Spleen (tissue), 13 donors: ENCODE measurements around the gene G6PC1. TPM values are rescaled to one million over a fixed set of nuclear protein-coding genes. Genes with fewer than 3 reads are reported as not detected.
"Not testable (repeated sequence)": the region's sequence is repeated elsewhere in the genome, so short reads cannot be mapped to it uniquely, and the experiment has no call there.

Experiments
- DNase-seq: peaks from one replicate; pipeline ENCODE4 v3.0.0-alpha.2; 2020
- H3K27ac ChIP-seq, 8 donors: fragments of 200-600 bp; sonication (generic) in 7 of 8; 1 replicate in 4 of 8; 2 replicates in 4 of 8; pipeline versions ENCODE4 v1.5.0 to v1.8.0; 2016 to 2021; ENCODE audit warnings: inconsistent platforms in 4 of 8, mild to moderate bottlenecking in 4 of 8, moderate library complexity in 1 of 8
- H3K27me3 ChIP-seq, 7 donors: fragments of 200-600 bp; sonication (generic) in 6 of 7; replicated peaks in 1 of 7; 1 replicate in 4 of 7; 2 replicates in 3 of 7; pipeline versions ENCODE4 v1.5.0 to v1.8.0; 2016 to 2021; ENCODE audit warnings: inconsistent platforms in 3 of 7, mild to moderate bottlenecking in 1 of 7
- H3K36me3 ChIP-seq, 6 donors: fragments of 200-600 bp; sonication (generic) in 5 of 6; 1 replicate in 4 of 6; 2 replicates in 2 of 6; pipeline versions ENCODE4 v1.5.0 to v1.8.0; 2016 to 2021; ENCODE audit warnings: inconsistent platforms in 2 of 6
- H3K4me1 ChIP-seq, 6 donors: fragments of 200-600 bp; sonication (generic) in 5 of 6; 1 replicate in 3 of 6; 2 replicates in 3 of 6; pipeline versions ENCODE4 v1.5.0 to v1.8.0; 2016 to 2021; ENCODE audit warnings: inconsistent platforms in 3 of 6
- H3K4me3 ChIP-seq, 8 donors: fragments of 200-600 bp; sonication (generic) in 7 of 8; 1 replicate in 4 of 8; 2 replicates in 4 of 8; pipeline versions ENCODE4 v1.5.0 to v1.8.0; 2016 to 2021; ENCODE audit warnings: inconsistent platforms in 4 of 8, mild to moderate bottlenecking in 4 of 8, moderate library complexity in 2 of 8
- H3K9me3 ChIP-seq, 8 donors: fragments of 200-600 bp; sonication (generic) in 7 of 8; 1 replicate in 4 of 8; 2 replicates in 4 of 8; pipeline versions ENCODE4 v1.5.0 to v1.8.0; 2016 to 2021; ENCODE audit warnings: inconsistent platforms in 4 of 8
- CTCF ChIP-seq, 11 experiments: fragments of 200-600 bp in 7 of 11; fragments of 450-650 bp in 4 of 11; sonication (generic) in 4 of 11; IDR thresholded peaks in 8 of 11; conservative IDR thresholded peaks in 3 of 11; 1 replicate in 7 of 11; 2 replicates in 4 of 11; pipeline versions ENCODE4 v1.4.0 to v1.8.0; 2016 to 2021; ENCODE audit warnings: antibody characterized with exemption in 11 of 11, inconsistent platforms in 4 of 11, mild to moderate bottlenecking in 1 of 11
- POLR2A ChIP-seq, 3 donors: fragments of 450-650 bp; IDR thresholded peaks; one replicate each; pipeline ENCODE4 v1.5.1; 2017; ENCODE audit warnings: antibody characterized with exemption in 3 of 3, mild to moderate bottlenecking in 1 of 3
- POLR2AphosphoS5 ChIP-seq, 3 donors: sonication (generic); formaldehyde crosslinking; IDR thresholded peaks; one replicate each; pipeline ENCODE4 v1.5.1; 2017; ENCODE audit warnings: antibody characterized with exemption in 3 of 3
- WGBS, 5 donors: extraction: QIAGEN DNeasy Blood & Tissue Kit in 3 of 5; methylation state at CpG; one replicate each; pipeline versions ENCODE4 v1.1.5 to v1.1.7; 2013 to 2018; 5-methylcytosine and 5-hydroxymethylcytosine counted together
- intact Hi-C: fragments of 100-400 bp; cut with DNase I; formaldehyde crosslinking; loops from one replicate; pipeline ENCODE4 v1.15.0; 2023; ENCODE audit warnings: low total_unique reads
- long read RNA-seq, 2 donors: transcript quantifications; one replicate each; lab custom pipeline, GENCODE V29; 2026
- polyA plus RNA-seq, 3 donors: library from polyadenylated mRNA; stranded (reverse); fragments of 200-250 nt; gene quantifications; one replicate each; pipeline ENCODE4 v1.2.1, GENCODE V29; 2013
- total RNA-seq, 7 donors: library from RNA; depleted of rRNA in 3 of 7; stranded (reverse); fragments of >200 nt in 3 of 7; fragmentation: NEBNext Ultra II Directional in 4 of 7; extraction: Animal tissue kit (Norgen Biotek cat#: 25700) in 4 of 7; gene quantifications; one replicate each; pipeline versions ENCODE4 v1.1.0 to v1.2.1, GENCODE V29; 2016 to 2021
- donor health status: healthy with polysubstance abuse.
- donor health status: DM: no; HTN: no; CAD: no; lungs with moderate emphysema.
- donor health status: DM: no; HTN: no; CAD: no.
- donor health status: Bipolar disorder and iron deficiency.
- donor health status: healthy.
- donor health status: DM: no; HTN: no; CAD: no.
- donor health status: DM: yes; HTN: yes; CAD: no.

G6PC1 gene
- total RNA-seq (not detected), polyA plus RNA-seq (not detected)
- long read RNA-seq, donor 1: 0 reads
- long read RNA-seq, donor 2: 0 reads

GRCh38 chr17:42900460-42901331 lies at the start of gene G6PC1:
G6PC1 (plus strand) TSS chr17:42900799; CDS start chr17:42900877, 78 bp downstream.
- Histone ChIP-seq H3K4me1 (no peaks in the 10 kb centered on the region), H3K4me3 (no peak within 1 kb of the TSS), H3K36me3 (no peaks in the 10 kb centered on the region), H3K9me3 (no peaks in the 10 kb centered on the region), H3K27me3 (peaks cover 0 to 4% (median 0%) of the 10 kb centered on the region in 7 donors), H3K27ac (no peak within 1 kb of the TSS)
- TF ChIP-seq CTCF (IDR thresholded peaks at IDR 0.05 in 8 of 11, conservative IDR thresholded peaks at IDR 0.05 in 3 of 11) (no peak), POLR2A (IDR thresholded peaks at IDR 0.05) (no peak), POLR2AphosphoS5 (IDR thresholded peaks at IDR 0.05) (no peak)
- no peak for DNase-seq
- intact Hi-C loops: no loop called here
- 74 to 90% (median 77%) methylated on average over 11 to 12 of the region's 12 CpGs for WGBS, 5 donors

- intact Hi-C loops: no loop called here
- H3K9me3 ChIP-seq: no peaks in the 10 kb centered on the region
- peak; percentile 53 for DNase-seq
- no peaks in the 10 kb centered on the region for H3K27me3 ChIP-seq
- peaks cover 0 to 59% (median 23%) of the 10 kb centered on the region in 6 donors for H3K4me1 ChIP-seq
- peak within 1 kb of the TSS in 5 of 8 donors; percentile 6 to 55 (median 33) for H3K27ac ChIP-seq
- peaks cover 0 to 2% (median 0%) of the 10 kb centered on the region in 6 donors for H3K36me3 ChIP-seq
- TF ChIP-seq POLR2A (IDR thresholded peaks at IDR 0.05): no peak
- peak in 1 of 3 donors; percentile 27 for TF ChIP-seq POLR2AphosphoS5 (IDR thresholded peaks at IDR 0.05)
- no peak for TF ChIP-seq CTCF (IDR thresholded peaks at IDR 0.05 in 8 of 11, conservative IDR thresholded peaks at IDR 0.05 in 3 of 11)
- H3K4me3 ChIP-seq: peak within 1 kb of the TSS in 4 of 8 donors; percentile 10 to 62 (median 30)
- WGBS, 5 donors: 45 to 80% (median 65%) methylated on average over 9 of the region's 9 CpGs
Observed at GRCh38 chr17:42850954-42851353, 49.6 kb upstream of the G6PC1 start, which contains the start of gene AOC3. AOC3 (plus strand) TSS chr17:42851199; CDS start chr17:42851344, 145 bp downstream.

- H3K27ac ChIP-seq: peak overlapping the region in 4 of 8 donors; percentile 20 to 55 (median 42)
Observed at GRCh38 chr17:42851371-42852240, 49.0 kb upstream of the G6PC1 start.

DNA sequence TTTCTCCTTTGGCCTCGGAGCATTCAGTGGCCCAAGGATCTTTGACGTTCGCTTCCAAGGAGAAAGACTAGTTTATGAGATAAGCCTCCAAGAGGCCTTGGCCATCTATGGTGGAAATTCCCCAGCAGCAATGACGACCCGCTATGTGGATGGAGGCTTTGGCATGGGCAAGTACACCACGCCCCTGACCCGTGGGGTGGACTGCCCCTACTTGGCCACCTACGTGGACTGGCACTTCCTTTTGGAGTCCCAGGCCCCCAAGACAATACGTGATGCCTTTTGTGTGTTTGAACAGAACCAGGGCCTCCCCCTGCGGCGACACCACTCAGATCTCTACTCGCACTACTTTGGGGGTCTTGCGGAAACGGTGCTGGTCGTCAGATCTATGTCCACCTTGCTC lies 48.2 kb upstream of the G6PC1 start:
- peak overlapping the region in 3 of 8 donors; percentile 20 to 48 (median 35) for H3K27ac ChIP-seq
- peaks cover 0 to 45% (median 18%) of the 10 kb centered on the region in 6 donors for H3K4me1 ChIP-seq
- H3K36me3 ChIP-seq: peaks cover 0 to 4% (median 0%) of the 10 kb centered on the region in 6 donors
- H3K9me3 ChIP-seq: no peaks in the 10 kb centered on the region
- WGBS, 5 donors: 67 to 84% (median 79%) methylated on average over 12 to 15 of the region's 15 CpGs
- H3K27me3 ChIP-seq: no peaks in the 10 kb centered on the region
- intact Hi-C loops: no loop called here
- DNase-seq: peak; percentile 34
- peak overlapping the region in 4 of 8 donors; percentile 11 to 62 (median 19) for H3K4me3 ChIP-seq
- no peak for TF ChIP-seq POLR2AphosphoS5 (IDR thresholded peaks at IDR 0.05)
- TF ChIP-seq CTCF (IDR thresholded peaks at IDR 0.05 in 8 of 11, conservative IDR thresholded peaks at IDR 0.05 in 3 of 11): no peak
- no peak for TF ChIP-seq POLR2A (IDR thresholded peaks at IDR 0.05)

More at GRCh38 chr17:42851371-42852240, 49.0 kb upstream of the G6PC1 start:
- Histone ChIP-seq H3K4me3 (peak overlapping the region in 4 of 8 donors; percentile 10 to 62 (median 30)), H3K4me1 (peaks cover 0 to 53% (median 21%) of the 10 kb centered on the region in 6 donors)
- H3K36me3 ChIP-seq, intact Hi-C loops, H3K27me3 ChIP-seq, H3K9me3 ChIP-seq: not testable (repeated sequence)
- DNase-seq: peak; percentile 28
- 82 to 91% (median 87%) methylated on average over 12 to 25 of the region's 28 CpGs for WGBS, 5 donors
- TF ChIP-seq POLR2AphosphoS5 (IDR thresholded peaks at IDR 0.05): peak in 1 of 3 donors; percentile 18
